NCI-H345 treated with DMSO at 0.1 percent for 48 hours (cell line): ENCODE measurements around the gene RAB36.
A peak's percentile ranks its signal among the peaks of the same experiment; 100 is the strongest.

ENCODE experiments used
- DNase-seq: peaks from one replicate; lab custom pipeline; 2025; ENCODE audit not compliant: unreplicated experiment; lab: John Stamatoyannopoulos, UW

Gene RAB36, protein sequence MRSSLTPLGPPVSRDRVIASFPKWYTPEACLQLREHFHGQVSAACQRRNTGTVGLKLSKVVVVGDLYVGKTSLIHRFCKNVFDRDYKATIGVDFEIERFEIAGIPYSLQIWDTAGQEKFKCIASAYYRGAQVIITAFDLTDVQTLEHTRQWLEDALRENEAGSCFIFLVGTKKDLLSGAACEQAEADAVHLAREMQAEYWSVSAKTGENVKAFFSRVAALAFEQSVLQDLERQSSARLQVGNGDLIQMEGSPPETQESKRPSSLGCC

DNA sequence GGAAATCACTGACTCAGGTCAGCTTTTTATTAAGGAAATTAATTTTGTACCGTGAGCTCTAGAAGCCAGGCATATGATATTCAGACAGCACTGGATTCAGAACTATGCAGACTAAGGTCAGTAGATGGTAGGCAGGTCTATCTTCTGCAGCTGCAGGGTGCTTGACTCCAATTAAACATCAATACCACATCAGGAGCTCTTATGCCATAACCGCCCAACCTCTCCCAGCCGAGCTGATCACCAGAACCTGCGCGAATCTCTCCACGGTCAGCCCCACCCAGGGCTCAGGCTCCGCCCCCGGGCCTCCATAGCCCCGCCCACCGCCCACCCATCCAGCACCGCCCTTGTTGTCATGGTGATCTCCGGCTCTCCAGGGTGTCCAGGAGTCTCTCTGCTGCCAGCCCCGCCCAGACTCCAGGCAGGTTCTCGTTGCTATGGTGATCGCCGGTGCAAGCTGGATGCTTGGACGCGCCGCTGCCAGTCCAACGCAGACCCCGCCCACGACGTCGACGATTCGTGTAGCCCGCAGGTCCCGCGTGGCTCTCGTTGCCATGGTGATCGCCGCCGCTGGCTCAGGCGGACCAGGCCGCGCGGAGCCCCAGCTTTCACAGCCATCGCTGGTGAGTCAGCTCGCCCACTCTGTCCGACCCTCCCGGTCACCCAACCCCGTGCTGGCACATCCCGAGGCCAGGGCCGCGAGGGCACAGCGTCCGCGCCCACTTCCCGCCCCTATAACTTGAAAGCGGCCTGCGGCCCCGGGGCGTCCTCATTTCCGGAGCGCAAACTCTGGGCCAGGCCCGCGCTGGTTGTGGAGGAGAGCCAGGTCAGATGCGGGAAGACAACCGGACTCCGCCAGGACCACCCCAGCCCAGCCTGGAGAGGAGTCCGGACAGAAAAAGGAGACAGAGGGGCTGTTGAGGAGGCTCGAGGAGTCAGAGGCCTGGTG, at the start of gene RAB36:
Gene RAB36 (plus strand): TSS at position 546 of the 946 bp plus-strand sequence. CDS start 1,140 bp downstream, outside the sequence.
- peak; percentile 94 for DNase-seq

DNA sequence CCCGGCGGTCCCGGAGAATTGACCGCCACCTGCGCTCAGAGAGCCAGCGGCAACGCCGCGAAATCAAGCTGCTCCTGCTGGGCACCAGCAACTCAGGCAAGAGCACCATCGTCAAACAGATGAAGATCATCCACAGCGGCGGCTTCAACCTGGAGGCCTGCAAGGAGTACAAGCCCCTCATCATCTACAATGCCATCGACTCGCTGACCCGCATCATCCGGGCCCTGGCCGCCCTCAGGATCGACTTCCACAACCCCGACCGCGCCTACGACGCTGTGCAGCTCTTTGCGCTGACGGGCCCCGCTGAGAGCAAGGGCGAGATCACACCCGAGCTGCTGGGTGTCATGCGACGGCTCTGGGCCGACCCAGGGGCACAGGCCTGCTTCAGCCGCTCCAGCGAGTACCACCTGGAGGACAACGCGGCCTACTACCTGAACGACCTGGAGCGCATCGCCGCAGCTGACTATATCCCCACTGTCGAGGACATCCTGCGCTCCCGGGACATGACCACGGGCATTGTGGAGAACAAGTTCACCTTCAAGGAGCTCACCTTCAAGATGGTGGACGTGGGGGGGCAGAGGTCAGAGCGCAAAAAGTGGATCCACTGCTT, 49.4 kb upstream of the RAB36 start:
- DNase-seq = no peak

DNA sequence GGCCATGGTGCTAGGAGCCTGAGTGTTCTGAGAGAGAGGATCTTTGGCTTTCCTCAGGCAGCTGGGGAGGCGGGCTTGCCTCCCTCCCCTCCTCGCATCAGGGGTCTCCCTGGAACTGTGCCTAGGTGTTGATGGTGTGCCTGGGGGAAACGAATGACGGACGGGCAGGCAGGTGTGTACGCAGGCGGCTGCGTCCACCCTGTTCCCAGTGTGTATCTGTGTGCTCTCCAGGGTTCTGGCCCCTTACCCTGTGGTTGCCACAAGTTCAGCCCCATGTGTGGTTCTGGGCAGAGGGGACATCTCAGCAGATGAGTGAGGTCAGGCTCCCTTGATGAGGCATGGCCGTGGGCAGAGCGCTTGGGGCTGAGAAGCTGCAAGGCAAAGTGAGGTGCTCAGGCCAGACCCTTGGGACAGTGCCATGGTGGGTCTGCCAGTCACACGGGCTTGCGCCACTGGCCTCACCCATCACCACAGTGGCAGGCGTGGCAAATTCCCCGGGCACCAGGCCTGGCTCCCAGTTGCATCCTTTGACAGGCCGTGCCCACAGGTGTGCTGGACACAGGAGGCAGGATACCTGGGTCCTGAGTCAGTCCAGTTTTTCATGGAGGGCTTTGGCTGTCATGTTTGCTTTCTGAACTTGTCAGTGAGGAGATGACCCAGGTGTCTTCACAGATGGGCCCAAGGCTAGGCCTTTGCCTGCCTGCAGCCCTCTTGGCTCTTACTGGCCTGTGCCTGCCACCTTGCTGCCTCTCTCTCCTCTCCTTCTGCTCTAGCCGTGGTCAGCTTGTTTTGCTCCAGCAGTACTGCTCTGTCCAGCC, 47.7 kb upstream of the RAB36 start:
- DNase-seq = no peak

DNA sequence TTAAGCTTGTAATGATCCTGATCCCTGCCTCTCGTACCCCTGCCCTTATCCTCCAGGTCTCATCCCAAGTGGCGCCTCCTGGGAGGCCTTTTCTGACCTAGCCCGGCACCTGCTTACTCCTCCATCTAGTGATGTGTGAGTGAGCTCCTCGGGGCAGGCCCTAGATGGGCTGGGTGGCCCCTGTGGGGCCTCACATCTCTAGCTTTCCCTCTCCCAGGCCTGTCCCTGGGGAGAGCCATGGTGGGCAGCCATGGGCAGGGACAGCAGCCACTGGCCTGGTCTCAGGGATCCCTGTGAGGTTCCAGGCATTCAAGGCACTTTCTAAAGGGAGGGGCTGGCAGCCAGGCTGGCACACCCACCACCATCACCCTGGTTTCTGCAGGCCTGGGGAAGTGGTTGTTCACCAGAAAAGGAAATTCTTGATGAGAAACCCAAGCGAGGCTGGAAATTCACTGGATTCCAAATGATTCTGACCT, 47.0 kb upstream of the RAB36 start:
- DNase-seq = no peak

DNA sequence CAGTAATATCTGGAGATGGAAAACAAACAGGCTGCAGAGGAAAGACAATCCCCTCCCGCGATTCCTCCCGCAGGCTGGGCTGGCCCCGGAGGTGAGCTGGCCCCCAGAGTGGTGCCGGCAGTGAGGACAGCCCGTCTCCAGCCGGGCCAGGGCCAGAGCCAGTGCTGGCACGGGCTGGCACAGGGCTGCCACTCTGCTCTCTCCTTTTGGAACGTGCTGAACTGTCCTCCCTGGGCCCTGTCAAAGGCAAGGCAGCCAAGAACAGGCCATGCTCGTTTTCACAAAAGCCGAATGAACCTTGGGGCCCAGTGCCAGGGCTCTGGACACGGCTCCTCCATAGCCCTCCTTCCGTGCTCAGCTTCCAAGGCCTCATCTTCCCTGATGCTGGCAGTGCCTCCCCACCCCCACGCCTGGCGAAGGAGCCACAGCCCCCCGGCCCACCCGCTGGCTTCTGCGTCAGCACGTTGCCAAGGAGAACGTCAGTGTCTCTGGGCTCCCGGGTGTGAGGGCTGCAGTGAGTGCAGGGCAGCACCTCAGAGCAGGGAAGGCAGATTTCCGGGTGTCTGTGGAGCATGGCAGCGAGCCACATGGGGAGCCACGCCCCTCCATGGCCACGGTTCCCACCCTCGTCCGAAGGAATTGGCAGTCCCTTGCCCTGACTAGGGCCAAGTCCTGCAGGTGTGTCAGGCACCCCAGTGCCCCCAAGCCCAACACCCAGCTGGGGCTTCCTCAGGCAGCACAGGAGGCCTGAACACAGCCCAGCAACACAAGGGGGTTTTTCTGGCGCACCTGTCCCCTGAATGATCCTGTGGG, 46.4 kb upstream of the RAB36 start:
- DNase-seq = no peak

DNA sequence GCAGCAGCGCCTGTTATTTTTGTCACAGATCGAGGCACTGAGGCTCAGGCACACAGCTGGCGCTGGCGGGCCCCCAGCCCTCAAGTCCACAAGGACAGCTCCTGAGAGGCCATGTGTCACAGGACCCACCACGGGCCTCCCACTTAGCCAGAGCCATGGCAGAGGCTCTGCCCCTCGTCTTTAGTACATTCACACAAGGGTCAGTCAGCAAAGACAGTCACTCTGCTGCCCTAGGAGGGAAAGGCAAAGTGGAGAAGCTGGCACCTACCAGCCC, 45.8 kb upstream of the RAB36 start:
- no peak for DNase-seq

DNA sequence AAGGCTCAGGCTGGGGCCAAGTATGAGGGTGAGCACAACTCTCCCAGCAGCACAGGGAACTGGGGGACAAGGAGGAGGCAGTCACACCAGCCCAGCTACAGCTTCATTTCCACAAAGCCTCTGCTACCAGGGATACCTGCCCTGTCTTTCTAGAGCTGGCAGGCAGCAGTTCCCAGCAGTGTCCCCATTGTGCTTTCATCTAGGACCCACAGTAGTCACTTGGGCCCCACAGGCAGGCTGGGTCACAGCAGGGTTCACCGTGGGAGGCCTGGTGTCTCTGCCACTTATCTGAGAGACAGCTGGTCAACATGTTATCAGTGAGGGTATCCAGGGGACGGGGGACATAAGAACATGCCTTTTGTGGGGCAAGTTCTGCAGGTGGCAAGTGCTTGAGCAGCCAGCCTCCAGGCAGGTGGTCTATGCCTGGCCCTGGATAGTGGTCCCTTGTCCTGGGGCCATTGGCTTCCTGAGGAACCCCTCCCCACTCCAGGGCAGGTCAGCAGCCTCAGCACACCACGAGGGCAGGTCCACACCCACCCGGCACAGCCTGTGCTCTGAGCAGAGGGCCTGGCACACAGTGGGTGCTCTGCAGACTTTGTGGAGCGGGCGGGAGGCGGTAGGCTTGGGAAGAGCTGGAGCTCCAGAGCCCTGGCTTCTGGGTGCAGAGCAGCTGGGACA, 45.0 kb upstream of the RAB36 start:
- DNase-seq = peak; percentile 26

DNA sequence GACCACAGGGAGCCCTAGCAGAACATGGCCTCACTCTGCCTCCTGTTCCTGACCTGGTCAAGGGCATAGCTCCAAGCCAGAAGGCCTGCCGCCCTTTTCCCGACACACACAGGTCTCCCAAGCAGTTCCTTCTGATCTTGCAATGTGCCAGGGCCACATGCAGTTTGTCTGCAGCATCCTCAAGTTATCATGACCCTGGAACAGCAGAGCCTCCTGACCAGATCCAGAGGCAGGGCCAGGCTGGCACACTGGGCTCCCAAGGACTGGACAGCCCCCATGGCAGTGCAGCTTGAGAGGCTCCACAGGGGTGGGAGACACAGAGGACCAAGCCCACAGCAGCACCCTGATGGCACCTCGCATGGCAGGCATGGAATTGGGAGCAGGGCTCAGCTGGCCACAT, 43.8 kb upstream of the RAB36 start:
- DNase-seq = no peak

DNA sequence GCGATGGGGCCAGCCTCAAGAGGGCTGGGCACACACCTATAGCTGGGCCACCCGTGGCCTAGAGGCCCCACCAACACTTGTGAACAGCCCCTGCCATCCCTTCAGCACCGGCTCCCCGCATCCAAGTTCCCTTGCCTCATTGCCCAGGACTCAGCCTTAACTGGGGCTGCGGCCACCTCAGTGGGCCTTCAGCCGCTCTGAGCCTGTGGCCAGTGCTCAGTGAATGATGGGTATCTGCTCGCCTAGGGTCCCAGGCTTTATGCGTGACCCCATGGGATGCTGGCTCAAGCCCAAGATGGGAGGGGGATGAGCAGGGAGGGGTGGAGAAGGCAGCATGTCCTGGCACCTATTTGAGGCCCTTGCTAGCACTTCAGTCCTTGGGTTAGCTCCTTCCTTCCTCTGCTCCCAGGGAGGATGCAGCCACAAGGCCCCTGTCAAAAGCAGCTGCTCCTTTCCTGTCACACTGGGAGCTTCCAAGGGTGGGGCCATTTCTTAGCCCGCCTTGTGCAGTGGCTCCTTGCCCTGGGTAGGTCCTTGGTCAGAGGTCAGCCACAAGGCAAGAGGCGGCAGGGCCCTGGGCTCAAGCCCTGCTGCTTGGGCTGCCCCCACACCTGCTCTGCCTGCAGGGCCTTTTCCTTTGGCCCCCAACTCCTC, 43.1 kb upstream of the RAB36 start:
- no peak for DNase-seq

DNA sequence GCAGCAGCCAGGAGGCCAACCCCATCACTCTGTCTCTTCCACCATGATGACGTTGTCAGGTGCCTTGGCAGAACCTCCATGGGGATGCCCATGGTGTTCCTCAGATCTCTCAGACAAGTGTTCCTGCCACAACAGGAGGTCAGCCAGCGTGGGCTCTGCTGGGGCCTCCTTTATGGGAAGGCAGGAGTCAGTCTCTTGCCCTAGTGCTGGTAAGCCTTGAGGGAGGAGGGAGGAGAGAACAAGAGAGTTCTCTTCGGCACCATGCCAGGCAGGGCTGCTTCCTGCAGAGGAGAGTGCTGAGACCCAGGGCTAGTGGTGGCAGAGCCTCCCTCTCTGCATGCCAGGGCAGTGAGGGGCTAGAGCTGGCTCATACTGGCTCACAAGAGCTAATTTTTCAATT, 42.5 kb upstream of the RAB36 start:
- DNase-seq = no peak

DNA sequence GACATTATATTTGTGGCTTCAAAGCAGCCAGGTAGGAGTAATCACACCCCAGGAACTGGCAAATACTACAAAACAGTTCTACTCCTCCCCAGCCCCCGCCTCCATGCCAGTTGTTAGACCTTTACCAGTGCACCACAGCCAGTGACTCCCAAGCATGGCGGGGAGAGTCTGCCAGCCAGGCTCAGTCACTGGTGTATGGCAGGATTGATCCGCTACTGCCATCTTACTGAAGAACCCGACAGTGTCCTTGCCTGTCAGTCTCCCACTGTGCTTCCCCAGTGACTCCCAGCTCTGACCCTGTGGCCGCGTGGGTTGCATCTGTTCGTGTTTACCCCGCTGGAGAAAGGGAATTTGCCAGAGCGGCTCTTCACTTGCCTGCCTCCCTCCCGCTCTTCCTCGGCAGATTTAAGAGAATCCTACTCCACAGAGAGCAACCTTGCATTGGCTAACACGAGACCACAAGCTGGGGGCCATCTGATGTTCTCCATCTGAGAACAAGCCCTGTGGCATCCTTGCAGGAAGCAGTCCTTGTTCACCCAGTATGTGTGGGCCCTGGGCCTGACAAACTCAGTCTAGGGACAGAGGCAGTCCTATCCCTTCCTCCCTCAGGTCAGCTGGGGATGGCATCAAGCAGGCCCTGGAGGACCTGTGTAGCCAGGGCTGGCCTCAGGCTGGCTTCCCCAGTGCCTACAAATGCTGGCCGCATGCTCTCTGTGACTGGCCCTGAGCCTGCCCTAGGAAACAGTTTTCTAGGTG, 41.9 kb upstream of the RAB36 start:
- DNase-seq = no peak

DNA sequence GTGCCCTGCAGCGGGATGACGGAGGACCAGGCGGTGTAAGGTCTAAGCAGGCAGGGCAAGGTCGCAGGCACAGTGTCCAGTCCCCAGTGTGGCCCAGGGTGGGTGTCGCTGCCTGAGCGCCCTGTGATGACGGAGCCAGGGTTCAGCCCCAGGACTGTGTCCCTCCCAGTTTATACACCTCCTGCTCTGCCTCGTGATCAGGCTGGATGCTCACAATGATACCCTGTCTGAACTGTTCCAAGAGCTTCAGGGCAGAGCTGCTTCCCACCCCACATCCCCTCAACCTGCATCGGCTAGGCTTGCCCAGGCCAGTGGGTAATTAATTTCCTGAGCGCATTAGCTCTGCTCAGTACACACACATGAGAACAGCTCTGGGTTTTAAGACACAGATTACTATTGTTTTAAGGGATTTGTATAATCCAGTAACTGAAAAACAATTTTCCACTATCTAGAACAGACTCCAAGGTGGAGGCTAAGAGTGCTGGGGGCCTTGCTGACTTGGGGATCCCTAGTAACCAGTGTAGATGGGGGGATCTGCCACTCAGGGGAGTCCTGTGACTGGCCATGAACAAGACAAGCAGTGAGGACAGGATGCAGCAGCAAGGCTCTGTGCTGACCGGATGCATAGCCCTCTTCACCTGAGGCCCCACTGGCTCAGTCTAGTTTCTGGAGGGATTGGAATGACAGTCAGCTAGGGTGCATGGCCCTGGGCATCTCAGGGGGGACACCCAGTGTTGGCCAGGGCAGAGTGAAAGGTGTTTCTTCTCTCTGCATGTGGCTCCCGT, 40.9 kb upstream of the RAB36 start:
- no peak for DNase-seq

DNA sequence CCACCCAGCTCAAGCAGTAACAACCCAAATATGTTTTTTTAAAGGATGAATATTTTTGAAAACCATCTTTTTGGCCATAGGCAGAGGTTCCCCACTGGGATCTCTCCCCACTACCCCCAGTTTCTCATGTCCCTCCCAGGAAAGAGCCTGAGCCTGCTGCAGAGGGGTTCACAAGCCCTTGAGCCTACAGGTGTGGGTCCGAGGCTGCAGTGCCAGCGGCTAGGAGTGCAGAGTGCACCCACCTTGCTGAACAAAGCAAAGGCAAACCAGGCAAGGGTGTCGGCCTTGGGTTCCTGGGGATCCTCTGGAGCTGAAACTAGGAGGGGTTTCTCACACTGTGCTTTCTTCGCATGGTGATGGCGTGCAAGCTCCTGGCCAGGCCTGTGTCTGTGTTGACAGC, 40.0 kb upstream of the RAB36 start:
- no peak for DNase-seq

DNA sequence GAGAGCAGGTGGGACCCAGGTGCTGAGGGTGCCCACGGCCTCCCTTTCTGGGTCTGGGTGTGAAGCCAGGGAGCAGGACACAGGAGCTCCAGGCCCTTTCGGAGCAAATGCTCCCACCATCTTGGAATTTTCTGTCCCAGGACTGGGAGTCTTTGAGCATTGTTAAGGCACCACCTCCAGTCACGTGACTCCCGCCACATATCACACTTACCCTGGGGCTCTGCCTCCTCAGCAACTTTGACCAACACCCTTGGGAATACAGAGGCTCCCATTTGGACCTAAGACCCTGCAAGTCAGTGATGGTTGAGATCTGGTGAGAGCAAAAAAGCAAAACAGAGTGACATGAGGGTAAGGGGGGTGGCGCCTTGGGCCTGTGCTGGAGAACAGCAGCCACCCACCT, 39.4 kb upstream of the RAB36 start:
- DNase-seq = no peak

DNA sequence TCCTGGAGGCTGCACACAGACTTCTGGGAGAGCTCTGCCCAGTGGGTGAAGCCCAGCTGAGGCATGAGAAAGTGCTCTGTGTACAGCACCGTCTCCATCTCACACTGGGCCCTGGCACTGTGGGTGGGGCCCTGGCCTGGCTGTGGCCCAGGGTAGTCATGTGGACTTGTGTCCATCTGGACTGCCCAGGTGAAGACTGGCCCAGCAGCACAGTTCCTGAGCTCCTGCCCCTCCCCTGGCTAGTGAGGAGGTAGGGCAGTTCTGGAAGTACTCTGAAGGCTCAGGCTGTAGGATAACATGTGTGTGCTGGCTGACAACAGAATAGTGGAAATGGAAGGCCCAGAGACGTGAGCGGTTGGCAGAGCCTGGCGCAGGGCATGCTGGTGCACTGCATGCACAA, 38.9 kb upstream of the RAB36 start:
- no peak for DNase-seq

DNA sequence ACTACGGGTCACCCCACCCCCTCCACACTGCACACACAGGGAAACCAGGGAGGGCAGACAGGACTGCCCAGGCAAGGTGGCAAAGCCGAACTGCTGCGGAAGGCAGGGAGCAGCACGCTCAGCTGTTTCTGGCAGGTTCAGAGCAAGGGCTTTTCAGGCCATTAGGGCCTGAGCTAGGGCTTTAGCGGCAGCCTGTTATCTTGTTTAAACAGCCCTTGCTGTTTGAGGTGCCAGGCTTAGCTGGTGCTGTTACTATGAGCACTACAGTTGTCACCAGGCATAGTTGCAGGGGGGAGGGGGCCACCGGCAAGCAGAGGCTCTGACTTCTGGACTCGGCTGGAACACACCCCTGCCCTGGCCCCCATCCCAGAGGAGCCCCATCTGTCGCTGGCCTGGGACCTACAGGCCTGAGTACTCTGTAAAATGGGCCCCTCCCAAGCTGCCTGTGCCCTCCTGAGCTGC, 38.3 kb upstream of the RAB36 start:
- no peak for DNase-seq

DNA sequence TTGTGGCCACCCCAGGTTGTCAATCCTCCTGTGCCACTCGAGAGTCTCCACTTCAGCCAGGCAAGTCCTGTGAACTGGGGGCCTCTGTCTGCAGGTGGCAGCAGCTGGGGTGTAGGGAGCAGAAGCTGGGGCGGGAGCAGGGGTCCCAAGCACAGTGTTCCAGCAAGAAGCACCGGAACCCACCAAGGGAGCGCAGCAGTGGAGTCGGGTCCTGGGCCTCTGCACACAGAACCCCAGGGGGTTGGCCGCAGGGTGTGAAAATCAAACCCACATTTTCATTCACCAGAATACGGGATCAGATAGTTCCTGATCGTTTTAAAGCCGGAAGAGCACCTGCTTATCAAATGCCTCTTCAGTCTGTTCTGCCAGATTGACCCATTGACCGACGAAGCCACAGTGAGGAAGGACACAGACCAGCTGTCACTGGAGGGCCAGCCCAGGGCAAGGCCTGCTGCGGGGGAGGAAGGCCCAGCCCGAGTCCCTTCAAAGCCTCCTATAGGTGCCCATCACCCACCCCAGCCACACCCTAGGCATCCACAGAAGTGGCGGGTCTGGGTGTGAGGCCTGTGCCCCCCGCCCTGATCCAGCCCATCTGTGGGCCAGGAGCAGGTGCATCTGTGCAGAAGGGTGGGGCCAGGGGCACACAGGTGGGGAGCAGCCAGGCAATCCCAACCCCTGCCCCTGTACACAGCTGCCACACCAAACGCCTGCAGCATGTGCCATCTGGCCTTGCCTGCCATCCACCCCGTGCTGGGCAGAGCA, 37.6 kb upstream of the RAB36 start:
- no peak for DNase-seq
